Skeletal muscle cell (primary cell): Measurements from ENCODE around the gene LGR5.
"Not testable (repeated sequence)": the region's sequence is repeated elsewhere in the genome, so short reads cannot be mapped to it uniquely, and the experiment has no call there.

Experiments
- DNase-seq: peaks from one replicate; pipeline ENCODE4 v3.0.0-alpha.2; 2010; ENCODE audit warnings: low read depth
- H3K4me3 ChIP-seq: 2 replicates; pipeline ENCODE4 v1.5.1; 2011; ENCODE audit warnings: low read depth, mild to moderate bottlenecking, control low read depth, low read length, moderate library complexity

The LGR5 gene

GRCh38 chr12:71524626-71525025 lies 85.0 kb downstream of the LGR5 start:
- no peak for DNase-seq
- H3K4me3 ChIP-seq, result no peak overlapping the region

- DNase-seq, result no peak
- H3K4me3 ChIP-seq, result no peak overlapping the region
Observed at GRCh38 chr12:71533703-71534102, 94.1 kb downstream of the LGR5 start.

GRCh38 chr12:71536279-71536938 lies 96.8 kb downstream of the LGR5 start:
- no peak overlapping the region for H3K4me3 ChIP-seq
- no peak for DNase-seq

GRCh38 chr12:71536939-71537622 lies 97.5 kb downstream of the LGR5 start:
- H3K4me3 ChIP-seq, result no peak overlapping the region
- no peak for DNase-seq

GRCh38 chr12:71538807-71539206 lies 99.2 kb downstream of the LGR5 start:
- DNase-seq, result no peak

GRCh38 chr12:71541583-71541982 lies 102.0 kb downstream of the LGR5 start:
- no peak for DNase-seq
- H3K4me3 ChIP-seq, result no peak overlapping the region

More at GRCh38 chr12:71538807-71539206, 99.2 kb downstream of the LGR5 start:
- H3K4me3 ChIP-seq, result no peak overlapping the region

- DNase-seq, result no peak
- H3K4me3 ChIP-seq, result no peak overlapping the region
Observed at GRCh38 chr12:71546322-71546861, 106.8 kb downstream of the LGR5 start.

- no peak for DNase-seq
- no peak overlapping the region for H3K4me3 ChIP-seq
Observed at GRCh38 chr12:71548893-71549292, 109.3 kb downstream of the LGR5 start.

- H3K4me3 ChIP-seq, result no peak overlapping the region
- DNase-seq, result no peak
Observed at GRCh38 chr12:71551529-71551928, 111.9 kb downstream of the LGR5 start.

- no peak for DNase-seq
- no peak overlapping the region for H3K4me3 ChIP-seq
Observed at GRCh38 chr12:71552728-71553501, 113.3 kb downstream of the LGR5 start.

- no peak overlapping the region for H3K4me3 ChIP-seq
- DNase-seq, result no peak
Observed at GRCh38 chr12:71555191-71555590, 115.6 kb downstream of the LGR5 start.

- not testable (repeated sequence) for H3K4me3 ChIP-seq, DNase-seq
Observed at GRCh38 chr12:71555789-71556188, 116.2 kb downstream of the LGR5 start.

- no peak overlapping the region for H3K4me3 ChIP-seq
- no peak for DNase-seq
Observed at GRCh38 chr12:71556448-71556847, 116.8 kb downstream of the LGR5 start.

GRCh38 chr12:71556875-71557274 lies 117.3 kb downstream of the LGR5 start:
- H3K4me3 ChIP-seq, result no peak overlapping the region
- DNase-seq, result peak; percentile 78

GRCh38 chr12:71558445-71558844 lies 118.8 kb downstream of the LGR5 start:
- DNase-seq, result peak; percentile 5
- H3K4me3 ChIP-seq, result no peak overlapping the region

GRCh38 chr12:71562676-71563595 lies 123.3 kb downstream of the LGR5 start:
- DNase-seq, result no peak

GRCh38 chr12:71565535-71565934 lies 125.9 kb downstream of the LGR5 start:
- no peak overlapping the region for H3K4me3 ChIP-seq
- no peak for DNase-seq

More at GRCh38 chr12:71562676-71563595, 123.3 kb downstream of the LGR5 start:
- no peak overlapping the region for H3K4me3 ChIP-seq

- H3K4me3 ChIP-seq, result no peak overlapping the region
- DNase-seq, result no peak
Observed at GRCh38 chr12:71566655-71567054, 127.1 kb downstream of the LGR5 start.

GRCh38 chr12:71567537-71567936 lies 127.9 kb downstream of the LGR5 start:
- DNase-seq, result no peak
- no peak overlapping the region for H3K4me3 ChIP-seq
